Sigmoid colon (tissue), 7 donors: ENCODE measurements around the gene IRF2BPL. TPM values are rescaled to one million over a fixed set of nuclear protein-coding genes. Genes with fewer than 3 reads are reported as not detected.

Experiments
- DNase-seq: peaks from one replicate; pipeline ENCODE4 v3.0.0-alpha.2; 2019
- H3K27ac ChIP-seq, 4 donors: fragments of 200-600 bp; sonication (generic); one replicate each; pipeline ENCODE4 v1.5.1; 2016 to 2019; ENCODE audit warnings: mild to moderate bottlenecking in 1 of 4
- H3K27me3 ChIP-seq, 3 donors: fragments of 200-600 bp; sonication (generic); one replicate each; pipeline ENCODE4 v1.5.1; 2019; ENCODE audit warnings: mild to moderate bottlenecking in 1 of 3
- H3K36me3 ChIP-seq, 4 donors: fragments of 200-600 bp; sonication (generic); one replicate each; pipeline ENCODE4 v1.5.1; 2016 to 2019
- H3K4me1 ChIP-seq, 4 donors: fragments of 200-600 bp; sonication (generic); one replicate each; pipeline ENCODE4 v1.5.1; 2017 to 2019
- H3K4me3 ChIP-seq, 4 donors: fragments of 200-600 bp; sonication (generic); one replicate each; pipeline ENCODE4 v1.5.1; 2017 to 2019; ENCODE audit warnings: mild to moderate bottlenecking in 2 of 4, moderate library complexity in 1 of 4
- H3K9me3 ChIP-seq, 4 donors: fragments of 200-600 bp in 3 of 4; sonication (generic) in 3 of 4; one replicate each; pipeline versions ENCODE4 v1.5.1 to v1.6.1; 2013 to 2019
- CTCF ChIP-seq, 4 experiments: fragments of 450-650 bp in 3 of 4; fragments of 200-600 bp in 1 of 4; IDR thresholded peaks; one replicate each; pipeline ENCODE4 v1.5.1; 2016 to 2019; ENCODE audit warnings: antibody characterized with exemption in 4 of 4, mild to moderate bottlenecking in 3 of 4, moderate library complexity in 2 of 4
- EP300 ChIP-seq, 4 donors: sonication (generic); formaldehyde crosslinking; IDR thresholded peaks; one replicate each; pipeline ENCODE4 v1.6.1; 2017; ENCODE audit warnings: antibody characterized with exemption in 4 of 4
- POLR2A ChIP-seq, 2 donors: fragments of 450-650 bp; IDR thresholded peaks; one replicate each; pipeline ENCODE4 v1.6.1; 2016; ENCODE audit warnings: antibody characterized with exemption in 2 of 2, mild to moderate bottlenecking in 2 of 2, moderate library complexity in 2 of 2
- POLR2AphosphoS5 ChIP-seq, 4 donors: sonication (generic); formaldehyde crosslinking; IDR thresholded peaks; one replicate each; pipeline ENCODE4 v1.6.1; 2017; ENCODE audit warnings: antibody characterized with exemption in 4 of 4
- WGBS, 2 donors: extraction: QIAGEN DNeasy Blood & Tissue Kit; methylation state at CpG; one replicate each; pipeline ENCODE4 v1.1.7; 2013; 5-methylcytosine and 5-hydroxymethylcytosine counted together
- intact Hi-C: fragments of 100-400 bp; cut with DNase I; formaldehyde crosslinking; loops from one replicate; pipeline ENCODE4 v1.15.1; 2023
- polyA plus RNA-seq, 3 donors: library from polyadenylated mRNA; stranded (reverse); fragments of 200-250 nt; gene quantifications; one replicate each; pipeline ENCODE4 v1.2.3, GENCODE V29; 2013
- total RNA-seq, 4 donors: library from RNA; depleted of rRNA; stranded (reverse); fragments of >200 nt; gene quantifications; one replicate each; pipeline ENCODE4 v1.1.0, GENCODE V29; 2016
- donor health status: healthy with polysubstance abuse.
- donor health status: Bipolar disorder and iron deficiency.
- donor health status: healthy.

Gene IRF2BPL
- total and polyA plus RNA-seq, 7 donors, result 3.0 to 63.1 (median 34.7) TPM

- no peak for TF ChIP-seq CTCF (IDR thresholded peaks at IDR 0.05)
- peak; percentile 41 to 70 (median 54) for TF ChIP-seq EP300 (IDR thresholded peaks at IDR 0.05)
- peak; percentile 56 to 90 (median 79) for TF ChIP-seq POLR2AphosphoS5 (IDR thresholded peaks at IDR 0.05)
- TF ChIP-seq POLR2A (IDR thresholded peaks at IDR 0.05), result no peak
- no peaks in the 10 kb centered on the region for H3K36me3 ChIP-seq
- intact Hi-C loops, result loop anchor here (5.0 kb wide), 2 partner anchors 57 to 83 kb away; partner anchors contain the start of gene CIPC
- H3K4me1 ChIP-seq, result peaks cover 0 to 90% (median 86%) of the 10 kb centered on the region in 4 donors
- peak; percentile 100 for DNase-seq
- peak overlapping the region; percentile 96 to 100 (median 98) for H3K27ac ChIP-seq
- WGBS, 2 donors, result 0% methylated on average over 26 of the region's 26 CpGs
- H3K27me3 ChIP-seq, result no peaks in the 10 kb centered on the region
- no peaks in the 10 kb centered on the region for H3K9me3 ChIP-seq
- H3K4me3 ChIP-seq, result peak overlapping the region; percentile 6 to 37 (median 32)
These were observed 11.7 kb upstream of the IRF2BPL start for GRCh38 chr14:77040059-77040740.

- intact Hi-C loops, result loop anchor here (5.0 to 10.0 kb wide), 3 partner anchors 58 to 1765 kb away; partner anchors contain the start of genes CIPC and FOS
- no peak for DNase-seq
- Histone ChIP-seq H3K27me3 (no peaks in the 10 kb centered on the region), H3K9me3 (no peaks in the 10 kb centered on the region), H3K4me3 (peak overlapping the region; percentile 6 to 37 (median 32)), H3K4me1 (peaks cover 0 to 86% (median 84%) of the 10 kb centered on the region in 4 donors), H3K27ac (peak overlapping the region; percentile 96 to 100 (median 98)), H3K36me3 (no peaks in the 10 kb centered on the region)
- whole genome bisulfite sequencing, 2 donors, result 33 to 34% methylated on average over 10 of the region's 10 CpGs
- TF ChIP-seq POLR2AphosphoS5 (IDR thresholded peaks at IDR 0.05), result peak in 1 of 4 donors; percentile 14
- TF ChIP-seq CTCF (IDR thresholded peaks at IDR 0.05), result no peak
These were observed 11.0 kb upstream of the IRF2BPL start for GRCh38 chr14:77039285-77040058.

GRCh38 chr14:77037938-77038568 is 9.5 kb upstream of the IRF2BPL start:
- Histone ChIP-seq H3K4me3 (peak overlapping the region in 3 of 4 donors; percentile 4 to 37 (median 5)), H3K27ac (peak overlapping the region; percentile 96 to 100 (median 98))
- DNase-seq, result peak; percentile 77

More at GRCh38 chr14:77037938-77038568, 9.5 kb upstream of the IRF2BPL start:
- 34 to 71% methylated on average over 21 of the region's 21 CpGs for WGBS, 2 donors
- H3K4me1 ChIP-seq, result peaks cover 0 to 76% (median 73%) of the 10 kb centered on the region in 4 donors
- H3K9me3 ChIP-seq, result no peaks in the 10 kb centered on the region
- no peaks in the 10 kb centered on the region for H3K27me3 ChIP-seq
- intact Hi-C loops, result loop anchor here (10.0 kb wide), 1 partner anchor 1763 kb away; the partner anchor contains the start of gene FOS
- H3K36me3 ChIP-seq, result no peaks in the 10 kb centered on the region
- TF ChIP-seq CTCF (IDR thresholded peaks at IDR 0.05) (no peak), POLR2AphosphoS5 (IDR thresholded peaks at IDR 0.05) (peak in 3 of 4 donors; percentile 25 to 47 (median 35))
